H1 (cell line): ENCODE measurements around the gene NME4. TPM values are rescaled to one million over a fixed set of nuclear protein-coding genes. Genes with fewer than 3 reads are reported as not detected.
A peak's percentile ranks its signal among the peaks of the same experiment; 100 is the strongest.

Experiments used
- CTCF ChIA-PET: fragments of 300-600 bp; sonication (Branson Sonifier 250); formaldehyde crosslinking; loops from one replicate; lab custom pipeline; 2021; ENCODE audit not compliant: partially characterized antibody; lab: Charles Lee
- POLR2A ChIA-PET: fragments of 300-600 bp; sonication (Branson Sonifier 250); formaldehyde crosslinking; loops from one replicate; lab custom pipeline; 2021; ENCODE audit warnings: inconsistent platforms; ENCODE audit not compliant: partially characterized antibody; lab: Charles Lee
- DNase-seq, 2 experiments: peaks; one replicate each; pipeline versions ENCODE4 v3.0.0 to v3.0.0-alpha.2; 2010 to 2022; ENCODE audit warnings: low spot score in 2 of 2, low read depth in 1 of 2, mixed read lengths in 1 of 2
- FAIRE-seq: peaks from 2 replicates; lab custom pipeline; 2011; peaks lifted over from hg19 to GRCh38; lab: Jason Lieb, UNC
- H2AFZ ChIP-seq: 2 replicates; pipeline ENCODE4 v1.8.1; 2012; ENCODE audit warnings: low read length, inconsistent platforms
- H2AK5ac ChIP-seq: 2 replicates; pipeline ENCODE4 v1.6.1; 2013; ENCODE audit warnings: low read depth, low read length
- H2BK120ac ChIP-seq: replicated peaks from 2 replicates; pipeline ENCODE3; 2013; ENCODE audit warnings: low read depth, low read length, inconsistent platforms
- H2BK12ac ChIP-seq: 2 replicates; pipeline ENCODE4 v1.6.1; 2013; ENCODE audit warnings: low read depth, low read length
- H2BK15ac ChIP-seq: 2 replicates; pipeline ENCODE4 v1.6.1; 2013; ENCODE audit warnings: low read length
- H2BK20ac ChIP-seq: 2 replicates; pipeline ENCODE4 v1.6.1; 2013; ENCODE audit warnings: low read length
- H2BK5ac ChIP-seq: 2 replicates; pipeline ENCODE4 v1.6.1; 2013; ENCODE audit warnings: low read depth, low read length
- H3K14ac ChIP-seq: 2 replicates; pipeline ENCODE4 v1.6.1; 2013; ENCODE audit warnings: inconsistent platforms; ENCODE audit not compliant: insufficient read length
- H3K18ac ChIP-seq: 2 replicates; pipeline ENCODE4 v1.6.1; 2013; ENCODE audit warnings: low read length; ENCODE audit errors: extremely low read depth
- H3K23ac ChIP-seq: 2 replicates; pipeline ENCODE4 v1.6.1; 2013; ENCODE audit warnings: inconsistent platforms; ENCODE audit not compliant: insufficient read length
- H3K23me2 ChIP-seq: 2 replicates; pipeline ENCODE4 v1.6.1; 2013; ENCODE audit warnings: low read depth, low read length
- H3K27ac ChIP-seq: 2 replicates; pipeline ENCODE4 v1.6.1; 2011; ENCODE audit warnings: low read depth, low read length, inconsistent platforms
- H3K27me3 ChIP-seq, 4 experiments: replicated peaks in 1 of 4; 1 replicate in 1 of 4; 2 replicates in 3 of 4; pipeline versions ENCODE4 v1.6.1 to v1.8.1; 2011 to 2013; ENCODE audit warnings: low read length in 3 of 4, mild to moderate bottlenecking in 3 of 4, inconsistent platforms in 2 of 4, mixed read lengths in 2 of 4, moderate library complexity in 1 of 4; ENCODE audit not compliant: control insufficient read depth in 3 of 4, insufficient read depth in 3 of 4; ENCODE audit errors: extremely low read depth in 1 of 4
- H3K36me3 ChIP-seq, 4 experiments: 2 replicates each; pipeline versions ENCODE4 v1.6.1 to v1.8.1; 2011 to 2013; ENCODE audit warnings: mild to moderate bottlenecking in 4 of 4, low read length in 3 of 4, moderate library complexity in 2 of 4, control low read depth in 1 of 4, inconsistent platforms in 1 of 4; ENCODE audit not compliant: insufficient read depth in 4 of 4, control insufficient read depth in 2 of 4
- H3K4ac ChIP-seq: replicated peaks from 2 replicates; pipeline ENCODE3; 2013; ENCODE audit warnings: low read length, low read depth, mixed read lengths, inconsistent platforms; ENCODE audit not compliant: insufficient read length
- H3K4me1 ChIP-seq, 4 experiments: replicated peaks in 1 of 4; 1 replicate in 1 of 4; 2 replicates in 3 of 4; pipeline versions ENCODE4 v1.6.1 to v1.8.1; 2011 to 2013; ENCODE audit warnings: low read length in 3 of 4, inconsistent platforms in 2 of 4, mixed read lengths in 1 of 4; ENCODE audit not compliant: insufficient read depth in 4 of 4, control insufficient read depth in 3 of 4
- H3K4me2 ChIP-seq, 2 experiments: 2 replicates each; pipeline versions ENCODE4 v1.6.1 to v1.8.1; 2011 to 2013; ENCODE audit warnings: low read depth in 2 of 2, low read length in 2 of 2, control low read depth in 1 of 2, inconsistent platforms in 1 of 2, mild to moderate bottlenecking in 1 of 2; ENCODE audit not compliant: insufficient read depth in 1 of 2
- H3K4me3 ChIP-seq, 4 experiments: fragments of 200-600, 300-600 bp in 1 of 4; sonication (generic), shearing (Covaris generic), sonication (Bioruptor Twin) in 1 of 4; 2 replicates each; pipeline versions ENCODE4 v1.5.1 to v1.8.1; 2011 to 2016; ENCODE audit warnings: low read length in 4 of 4, low read depth in 3 of 4, control low read depth in 2 of 4, inconsistent platforms in 2 of 4, mild to moderate bottlenecking in 2 of 4, mixed read lengths in 1 of 4, moderate library complexity in 1 of 4; ENCODE audit not compliant: insufficient read depth in 2 of 4; ENCODE audit errors: extremely low read depth in 1 of 4
- H3K56ac ChIP-seq: replicated peaks from 2 replicates; pipeline ENCODE3; 2013; ENCODE audit warnings: low read depth, mild to moderate bottlenecking, mixed read lengths, low read length, inconsistent platforms; ENCODE audit not compliant: insufficient read length
- H3K79me1 ChIP-seq: 2 replicates; pipeline ENCODE4 v1.6.1; 2013; ENCODE audit warnings: low read depth, low read length, control low read depth
- H3K79me2 ChIP-seq, 2 experiments: 2 replicates each; pipeline versions ENCODE4 v1.6.1 to v1.8.1; 2012 to 2013; ENCODE audit warnings: low read length in 2 of 2, mild to moderate bottlenecking in 2 of 2, inconsistent platforms in 1 of 2; ENCODE audit not compliant: insufficient read depth in 2 of 2, control insufficient read depth in 1 of 2
- H3K9ac ChIP-seq, 4 experiments: replicated peaks in 1 of 4; 1 replicate in 1 of 4; 2 replicates in 3 of 4; pipeline versions ENCODE4 v1.6.1 to v1.8.1; 2011 to 2013; ENCODE audit warnings: low read depth in 3 of 4, low read length in 3 of 4, control low read depth in 2 of 4, mild to moderate bottlenecking in 2 of 4, moderate library complexity in 2 of 4, inconsistent platforms in 1 of 4; ENCODE audit errors: extremely low read depth in 1 of 4
- H3K9me3 ChIP-seq, 2 experiments: 2 replicates each; pipeline versions ENCODE4 v1.6.1 to v1.8.1; 2012 to 2013; ENCODE audit warnings: mild to moderate bottlenecking in 2 of 2, moderate library complexity in 2 of 2, control low read depth in 1 of 2, inconsistent platforms in 1 of 2, low read depth in 1 of 2, low read length in 1 of 2, mixed read lengths in 1 of 2; ENCODE audit not compliant: insufficient read depth in 2 of 2
- H4K20me1 ChIP-seq, 2 experiments: replicated peaks in 1 of 2; 2 replicates each; pipeline versions ENCODE3 to v1.8.1; 2011 to 2013; ENCODE audit warnings: inconsistent platforms in 2 of 2, low read length in 2 of 2, mild to moderate bottlenecking in 1 of 2; ENCODE audit not compliant: insufficient read depth in 2 of 2, control insufficient read depth in 1 of 2
- H4K5ac ChIP-seq: 2 replicates; pipeline ENCODE4 v1.6.1; 2013; ENCODE audit warnings: low read length, low read depth, mixed read lengths, inconsistent platforms; ENCODE audit not compliant: insufficient read length
- H4K8ac ChIP-seq: 2 replicates; pipeline ENCODE4 v1.8.0; 2013; ENCODE audit warnings: mild to moderate bottlenecking, moderate library complexity, low read length, inconsistent platforms; ENCODE audit not compliant: insufficient read depth; ENCODE audit errors: extremely low read depth
- H4K91ac ChIP-seq: replicated peaks from 2 replicates; pipeline ENCODE3; 2013; ENCODE audit warnings: low read length, mixed read lengths, inconsistent platforms; ENCODE audit not compliant: insufficient read length
- KDM4A ChIP-seq: IDR thresholded peaks from one replicate; pipeline ENCODE4 v1.7.1; 2012; ENCODE audit warnings: low read depth, mild to moderate bottlenecking, moderate library complexity, low read length, inconsistent platforms; ENCODE audit not compliant: severe bottlenecking
- POU5F1 ChIP-seq: IDR thresholded peaks from 2 replicates; pipeline ENCODE4 v1.6.1; 2011; ENCODE audit warnings: low read depth, mild to moderate bottlenecking, low read length, moderate library complexity
- RBBP5 ChIP-seq: IDR thresholded peaks from 2 replicates; pipeline ENCODE4 v1.7.1; 2012; ENCODE audit warnings: low read depth, mild to moderate bottlenecking, inconsistent platforms, low read length, moderate library complexity, borderline replicate concordance
- RXRA ChIP-seq: IDR thresholded peaks from 2 replicates; pipeline ENCODE4 v1.6.1; 2011; ENCODE audit warnings: low read depth, mild to moderate bottlenecking, low read length, moderate library complexity; ENCODE audit not compliant: insufficient read depth
- SAP30 ChIP-seq: fragments of 300-600 bp; sonication (generic); IDR thresholded peaks from 2 replicates; pipeline ENCODE4 v1.7.1; 2012; ENCODE audit warnings: low read length, moderate library complexity, mild to moderate bottlenecking, inconsistent platforms; ENCODE audit not compliant: insufficient read depth, insufficient replicate concordance
- SIN3A ChIP-seq, 2 experiments: IDR thresholded peaks in 1 of 2; conservative IDR thresholded peaks in 1 of 2; 2 replicates each; pipeline ENCODE4 v1.6.1; 2011 to 2012; ENCODE audit warnings: low read length in 2 of 2, improper control_type of control experiment in 1 of 2, low read depth in 1 of 2, mild to moderate bottlenecking in 1 of 2
- WGBS, 2 experiments: shearing (Covaris generic) in 1 of 2; methylation state at CpG; one replicate each; pipeline versions ENCODE4 v1.1.6 to v1.1.7; 2013 to 2015; ENCODE audit warnings: low lambda C conversion rate in 2 of 2, mixed read lengths in 2 of 2, inconsistent platforms in 1 of 2, low coverage in 1 of 2, missing lambda C conversion rate in 1 of 2; ENCODE audit not compliant: insufficient replicate concordance in 2 of 2, insufficient coverage in 1 of 2, insufficient read length in 1 of 2; ENCODE audit errors: extremely low coverage in 1 of 2, missing lambda C conversion rate in 1 of 2; 5-methylcytosine and 5-hydroxymethylcytosine counted together
- polyA plus RNA-seq, 7 experiments: library from polyadenylated mRNA; depleted of rRNA in 3 of 7; stranded (reverse) in 5 of 7; unstranded in 2 of 7; fragments of >200 nt in 5 of 7; fragments of 200-250 nt in 2 of 7; gene quantifications; 1 replicate in 5 of 7; 2 replicates in 1 of 7; 4 replicates in 1 of 7; pipeline versions ENCODE4 v1.2.1 to v1.2.3, GENCODE V29; 2011 to 2013; ENCODE audit warnings: missing spikeins in 2 of 7, mixed read lengths in 2 of 7
- total RNA-seq: library from RNA; stranded (reverse); fragmentation: NEBNext Ultra II Directional; extraction: Animal tissue kit (Norgen Biotek cat#: 25700); gene quantifications from 2 replicates; pipeline ENCODE4 v1.2.1, GENCODE V29; 2021
- TF ChIP-seq, protein P1 (sequence below): IDR thresholded peaks from 2 replicates; pipeline ENCODE4 v1.6.1; 2012; ENCODE audit warnings: inconsistent platforms

Gene NME4
- total and polyA plus RNA-seq, 2 of the 8 experiments (the other 6 are each of a cell fraction or from before 2014, with no cell fraction given), result 408 to 863 TPM

DNA sequence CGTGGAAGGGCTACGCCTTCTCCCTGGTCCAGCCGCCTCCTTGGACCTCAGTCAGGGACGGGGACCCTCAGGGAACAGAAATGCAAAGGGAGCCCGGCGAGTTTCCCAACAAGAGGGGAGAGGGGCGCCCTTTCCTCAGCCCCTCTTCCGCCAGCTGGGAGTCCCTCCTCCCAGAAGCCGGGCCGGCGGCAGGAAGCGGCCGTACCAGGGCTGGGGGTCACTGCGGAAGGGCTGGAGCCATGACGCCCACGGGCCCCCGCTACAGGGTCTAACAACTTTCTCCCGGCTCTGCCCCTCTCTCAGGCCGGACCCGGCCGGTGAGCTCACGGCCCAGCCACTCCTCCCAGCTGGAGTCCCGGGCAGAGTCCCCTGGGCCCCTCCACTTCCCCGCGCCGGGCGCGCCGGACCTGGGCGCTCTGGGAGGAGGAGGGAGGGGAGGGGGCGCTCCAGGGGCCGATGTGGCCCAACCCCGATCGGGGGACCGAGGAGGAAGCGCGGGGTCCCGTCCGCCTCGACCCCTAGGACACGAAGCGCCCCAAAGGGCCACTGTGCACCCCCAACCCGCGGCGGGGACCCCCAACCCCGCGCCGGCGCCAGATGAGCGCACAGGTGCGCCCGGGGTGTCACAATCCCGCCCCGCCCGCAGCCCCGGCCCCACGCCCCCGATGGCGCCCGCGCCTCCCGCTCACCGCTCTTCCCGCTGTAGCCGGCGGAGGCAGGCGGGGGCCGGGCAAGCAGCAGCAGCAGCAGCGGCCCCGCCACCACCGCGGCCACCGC is 15.8 kb upstream of the NME4 start:
- peak in 1 of 2 experiments; percentile 66 for DNase-seq
- Histone ChIP-seq H2BK20ac (no peak overlapping the region), H3K23ac (no peak overlapping the region), H3K79me2 (peaks cover 0 to 24% of the 10 kb centered on the region in 2 experiments; a peak in 2 of 4 replicates), H3K36me3 (peaks cover 0 to 16% (median 5%) of the 10 kb centered on the region in 4 experiments; a peak in 7 of 8 replicates), H4K5ac (peak overlapping the region; percentile 53), H3K14ac (no peak overlapping the region), H2BK12ac (peak overlapping the region; percentile 84; the same call in 1 of the 2 replicates), H2AFZ (no peak overlapping the region), H3K56ac (peak overlapping the region; percentile 90), H3K18ac (peak overlapping the region; percentile 48), H3K4ac (no peak overlapping the region), H4K8ac (no peak overlapping the region), H2BK15ac (peak overlapping the region; percentile 99; the same call in 1 of the 2 replicates), H3K27ac (peak overlapping the region; percentile 37; the same call in 1 of the 2 replicates), H2AK5ac (no peak overlapping the region), H3K4me3 (peak overlapping the region; percentile 59 to 94 (median 82)), H4K20me1 (peaks cover 11 to 19% of the 10 kb centered on the region in 2 experiments), H3K27me3 (peaks cover 0 to 3% (median under 1%) of the 10 kb centered on the region in 4 experiments; a peak in 2 of 7 replicates)
- no peak for FAIRE-seq
- 4% methylated on average over 21 of the region's 73 CpGs; no CpG with 5 or more reads in 1 of the 2 experiments for WGBS, 2 experiments
- 0 out of 2 replicates have a peak, but pooled peaks have one; percentile 65 for TF ChIP-seq RBBP5
- peak in 1 of 2 experiments; percentile 72; a peak in 1 of 4 replicates for TF ChIP-seq SIN3A (conservative IDR thresholded peaks at IDR 0.05 in 1 of 2, IDR thresholded peaks at IDR 0.05 in 1 of 2; ENCODE audit: low read depth in 1 of 2, low read length in 2 of 2)
- TF ChIP-seq RXRA, result no peak
- TF ChIP-seq, protein P1, sequence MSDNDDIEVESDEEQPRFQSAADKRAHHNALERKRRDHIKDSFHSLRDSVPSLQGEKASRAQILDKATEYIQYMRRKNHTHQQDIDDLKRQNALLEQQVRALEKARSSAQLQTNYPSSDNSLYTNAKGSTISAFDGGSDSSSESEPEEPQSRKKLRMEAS, result no peak
- TF ChIP-seq SAP30, result peak; percentile 50
- TF ChIP-seq POU5F1, result no peak
- TF ChIP-seq KDM4A, result peak; percentile 30
- TF ChIP-seq, all 59 proteins: peak for 4
- Histone ChIP-seq H3K23me2 (peaks cover 13% of the 10 kb centered on the region), H3K4me1 (peaks cover 8 to 28% (median 19%) of the 10 kb centered on the region in 4 experiments), H2BK120ac (no peak overlapping the region), H3K79me1 (peaks cover 4% of the 10 kb centered on the region; the same call in 1 of the 2 replicates), H3K4me2 (peak overlapping the region; percentile 68 to 93), H3K9me3 (no peaks in the 10 kb centered on the region), H2BK5ac (peak overlapping the region; percentile 87; the same call in 1 of the 2 replicates), H4K91ac (no peak overlapping the region), H3K9ac (peak overlapping the region in 3 of 4 experiments; percentile 42 to 94 (median 50); a peak in 5 of 7 replicates)
- ChIA-PET POLR2A (interaction anchor here (0.8 to 3.0 kb wide), 5 partner anchors 11 to 197 kb away, joined by 3 to 22 read pairs (median 6); partner anchors contain the start of genes DECR2 and MRPL28), CTCF (no interaction called here)
